HG02623 (cell line): ENCODE measurements around the gene CAMP.

Experiments
- ATAC-seq: cut with Tn5 transposase; IDR thresholded peaks from one replicate; pipeline ENCODE4 v1.9.1; 2021; ENCODE audit warnings: moderate library complexity; ENCODE audit not compliant: unreplicated experiment

CAMP gene

DNA sequence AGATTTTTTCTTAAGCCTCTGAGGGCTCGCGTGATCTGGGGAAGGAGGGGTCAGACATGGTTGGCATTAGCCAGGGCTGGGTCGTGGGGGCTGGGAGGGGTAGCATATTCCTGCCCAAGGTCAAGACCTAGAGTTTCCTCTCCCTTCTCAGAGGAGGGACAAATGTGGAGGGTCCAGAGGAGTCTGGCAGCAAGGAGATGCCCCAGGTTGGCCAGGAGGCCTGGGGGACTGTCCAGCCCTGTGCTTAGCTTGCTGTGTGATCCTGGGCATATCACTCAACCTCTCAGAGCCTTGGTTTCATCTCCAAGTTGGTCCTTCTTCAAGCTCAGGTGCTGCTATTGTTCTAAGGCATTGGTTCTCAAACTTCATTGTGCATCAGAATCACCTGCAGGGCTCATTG, 9.1 kb upstream of the CAMP start:
- no peak for ATAC-seq

DNA sequence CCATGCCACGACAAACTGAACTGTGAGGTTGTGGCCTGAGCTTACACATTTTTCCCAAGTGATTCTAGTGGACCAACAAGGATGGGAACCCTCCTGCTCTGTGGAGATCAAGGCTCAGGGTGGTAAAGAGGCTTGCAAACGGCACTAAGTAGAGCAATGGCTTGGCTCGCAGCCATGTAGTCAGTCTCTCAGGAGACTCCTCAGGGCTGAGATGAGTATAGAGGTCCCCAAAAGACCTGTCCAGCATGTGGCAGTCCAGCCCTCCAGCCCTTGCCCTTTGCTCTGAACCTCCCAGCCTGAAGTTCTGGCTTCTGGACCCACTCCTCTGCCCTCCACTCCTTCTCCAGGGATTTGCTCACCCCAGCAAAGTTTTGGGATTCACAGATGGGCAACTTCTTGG, 8.3 kb upstream of the CAMP start:
- no peak for ATAC-seq

DNA sequence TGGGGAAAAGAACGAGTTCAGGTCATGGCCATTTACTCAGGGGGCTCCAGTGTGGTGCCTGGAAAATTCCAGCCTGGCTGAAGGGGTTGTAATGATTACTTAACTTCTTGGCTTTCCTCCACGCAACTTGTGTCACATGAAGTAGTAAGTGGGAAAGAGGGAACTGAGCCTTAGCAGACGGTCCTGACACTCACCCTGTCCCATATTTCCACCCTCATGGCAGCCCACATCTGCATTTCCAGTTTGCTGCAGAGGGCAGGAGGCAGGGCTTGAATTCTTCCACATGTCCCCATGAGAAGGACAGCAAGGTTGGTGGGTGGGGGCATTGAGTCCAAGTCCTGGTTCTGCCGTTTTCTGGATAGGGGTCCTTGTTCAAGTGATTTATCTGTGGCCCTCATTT, 7.8 kb upstream of the CAMP start:
- no peak for ATAC-seq

DNA sequence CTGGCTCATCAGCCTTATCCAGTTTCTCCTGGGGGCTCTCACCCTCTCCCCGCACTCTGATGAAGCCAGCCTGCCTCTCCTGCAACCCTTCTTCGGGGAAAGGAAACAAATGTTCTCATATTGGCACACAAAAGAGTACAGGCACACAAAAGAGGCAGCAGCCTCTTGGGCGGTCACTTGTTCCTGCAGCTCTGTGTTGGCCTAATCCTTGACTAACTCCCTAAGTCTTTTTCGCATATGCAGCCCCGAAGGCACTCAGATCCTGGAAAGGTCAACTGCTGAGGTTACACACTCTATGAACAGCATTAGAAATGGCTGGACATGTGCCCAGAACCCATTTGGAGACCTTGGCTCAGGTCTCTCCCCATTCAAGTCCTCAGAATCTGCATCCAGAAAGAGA, 7.4 kb upstream of the CAMP start:
- no peak for ATAC-seq

DNA sequence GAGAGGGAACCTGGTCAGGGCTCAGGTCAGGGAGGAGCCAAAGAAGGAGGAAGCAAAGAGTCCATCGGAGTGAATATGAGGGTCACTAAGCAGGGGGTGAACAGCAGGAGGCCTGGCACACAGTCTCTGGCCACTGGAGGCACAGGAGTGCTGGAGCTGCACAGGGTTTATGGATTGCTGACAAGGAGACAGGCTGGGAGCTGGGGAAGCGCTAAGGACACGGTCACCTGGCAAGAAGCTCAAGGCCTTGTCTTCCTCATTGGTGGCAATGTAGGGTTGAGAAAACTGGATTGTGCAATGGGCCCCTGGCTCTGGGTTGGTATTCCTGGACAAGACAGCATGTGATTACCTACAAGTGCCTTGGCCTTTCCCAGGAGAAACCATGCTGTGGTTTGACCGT, 5.8 kb upstream of the CAMP start:
- ATAC-seq = no peak

DNA sequence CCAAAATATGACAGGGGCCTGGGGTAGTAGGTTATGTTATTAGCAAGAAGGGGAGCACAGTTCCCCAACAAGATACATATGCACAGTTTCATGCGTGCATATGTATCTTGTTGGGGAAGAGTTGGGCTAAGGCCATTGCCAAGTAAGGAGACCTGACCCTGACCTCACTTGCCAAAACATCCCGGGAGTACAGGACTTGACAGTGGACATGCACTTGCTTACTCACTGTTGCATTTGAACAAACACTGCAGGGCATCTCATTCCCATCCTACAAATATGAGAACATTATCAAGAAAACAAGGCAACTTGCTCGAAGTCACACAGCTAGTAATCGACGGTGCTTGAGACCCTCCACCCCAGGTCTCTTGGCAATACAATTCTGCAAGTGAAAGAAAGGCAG, 4.8 kb upstream of the CAMP start:
- no peak for ATAC-seq

DNA sequence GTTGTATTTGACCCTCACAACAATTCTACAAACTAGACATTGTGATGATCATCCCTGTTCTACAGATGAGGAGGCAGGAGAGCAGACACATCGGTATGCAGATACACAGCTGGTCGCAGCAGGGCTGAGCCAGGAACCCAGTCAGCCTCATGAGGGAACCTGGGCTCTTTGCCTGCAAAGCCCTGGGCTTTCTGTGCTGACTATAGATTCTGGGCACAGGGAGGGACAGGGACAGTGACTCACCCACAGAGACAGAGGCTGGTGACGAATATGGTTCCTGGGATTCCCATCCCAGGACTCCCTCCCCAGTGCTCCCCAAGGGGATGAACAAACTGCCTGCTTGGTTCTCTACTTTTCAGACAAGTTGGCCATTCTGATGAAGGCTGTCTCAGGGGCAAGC, 3.8 kb upstream of the CAMP start:
- ATAC-seq = no peak

DNA sequence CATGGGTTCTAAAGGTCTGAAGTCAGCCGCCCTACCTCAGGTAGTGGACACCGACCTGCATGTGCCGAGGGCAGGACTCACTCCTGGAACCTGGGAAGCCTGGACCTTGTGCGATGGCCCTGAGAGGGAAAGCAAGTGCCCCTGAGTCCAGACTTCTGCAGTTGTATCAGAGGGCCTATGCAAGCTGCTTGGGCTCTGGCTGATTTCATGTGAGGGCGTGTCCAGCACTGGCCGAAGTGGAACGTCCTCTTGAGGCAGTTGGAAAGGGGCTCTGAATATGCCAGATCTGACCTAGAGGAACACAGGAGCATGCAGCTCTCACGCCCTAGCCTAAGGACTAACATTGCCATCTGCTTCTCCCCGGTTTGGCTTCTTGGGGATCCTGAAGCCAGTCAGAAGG, 2.5 kb upstream of the CAMP start:
- no peak for ATAC-seq

DNA sequence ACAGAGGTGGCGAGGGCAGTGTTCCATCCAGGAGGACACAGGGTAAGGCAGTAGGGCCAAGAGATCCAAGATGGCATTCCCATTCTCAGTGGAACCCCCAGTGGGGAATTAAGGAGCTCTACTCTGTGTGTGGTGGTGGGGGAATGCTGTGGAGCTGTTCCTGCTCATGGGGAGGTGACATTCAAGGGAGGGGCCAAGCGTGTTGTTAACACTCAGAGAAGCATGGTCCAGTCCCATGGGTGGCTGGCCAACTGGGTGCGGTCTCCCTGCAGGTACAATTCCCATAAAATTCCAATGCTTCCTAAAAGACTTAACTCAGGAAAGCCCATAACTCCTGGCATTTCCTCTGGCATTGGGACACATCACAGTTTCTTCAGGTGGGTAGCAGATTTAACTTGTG, 2.3 kb downstream of the CAMP start:
- ATAC-seq = no peak

DNA sequence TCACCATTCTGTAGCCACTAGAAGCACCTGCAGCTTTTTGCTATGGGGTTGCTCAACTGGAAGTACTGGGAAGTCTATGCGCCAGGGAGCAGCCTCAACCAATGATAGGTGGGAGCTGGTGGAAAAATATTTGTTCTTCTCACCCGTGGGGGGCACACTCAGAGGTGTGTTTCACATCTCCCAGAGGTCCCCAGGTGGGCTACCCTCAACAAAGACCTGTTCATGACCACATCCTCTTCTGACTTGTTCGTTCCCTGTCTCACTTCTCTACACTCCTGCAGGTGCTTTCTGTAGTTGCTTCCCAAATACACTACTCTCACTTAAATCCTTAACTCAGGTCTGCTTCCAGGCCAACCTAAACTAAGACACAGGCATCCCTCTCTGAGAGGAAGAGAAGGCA, 3.6 kb downstream of the CAMP start:
- no peak for ATAC-seq

DNA sequence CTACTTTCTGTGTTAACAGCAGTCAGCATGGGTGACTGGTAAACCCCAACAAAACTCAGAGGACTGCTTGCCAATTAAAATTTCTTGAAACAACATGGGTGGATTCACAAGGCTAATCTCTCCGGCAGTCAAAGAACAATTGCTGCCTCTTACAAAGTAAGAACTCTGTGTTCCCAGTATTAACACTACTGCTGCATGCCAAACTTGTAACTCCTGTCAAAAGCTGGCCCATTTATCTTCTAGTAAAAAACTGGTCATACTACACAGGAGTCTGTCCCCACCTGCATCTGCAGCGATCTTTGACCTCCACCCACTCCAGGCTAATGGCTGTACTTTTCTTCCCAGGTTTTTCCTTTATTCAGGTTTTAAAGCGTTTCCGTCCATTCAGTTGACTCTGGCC, 8.9 kb downstream of the CAMP start:
- no peak for ATAC-seq

DNA sequence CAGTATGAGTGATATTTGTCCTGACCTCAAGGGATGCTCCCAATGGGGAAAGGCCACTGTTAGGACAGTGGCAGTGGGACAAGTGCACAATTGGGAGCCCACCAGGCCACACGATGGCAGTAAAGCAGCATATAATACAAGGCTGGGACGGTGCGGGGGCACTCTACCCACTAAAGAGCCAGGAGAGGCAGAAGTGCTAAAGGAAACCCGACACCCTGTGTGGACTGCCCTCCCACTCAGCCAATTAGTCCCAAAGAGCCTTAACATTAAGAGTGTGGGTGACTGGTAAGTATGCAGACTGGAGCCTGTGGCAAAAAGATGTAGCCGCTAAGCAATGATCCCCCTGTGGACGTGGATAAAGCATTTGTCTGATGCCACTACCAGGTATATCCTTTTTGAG, 9.4 kb downstream of the CAMP start:
- ATAC-seq = peak; percentile 40

DNA sequence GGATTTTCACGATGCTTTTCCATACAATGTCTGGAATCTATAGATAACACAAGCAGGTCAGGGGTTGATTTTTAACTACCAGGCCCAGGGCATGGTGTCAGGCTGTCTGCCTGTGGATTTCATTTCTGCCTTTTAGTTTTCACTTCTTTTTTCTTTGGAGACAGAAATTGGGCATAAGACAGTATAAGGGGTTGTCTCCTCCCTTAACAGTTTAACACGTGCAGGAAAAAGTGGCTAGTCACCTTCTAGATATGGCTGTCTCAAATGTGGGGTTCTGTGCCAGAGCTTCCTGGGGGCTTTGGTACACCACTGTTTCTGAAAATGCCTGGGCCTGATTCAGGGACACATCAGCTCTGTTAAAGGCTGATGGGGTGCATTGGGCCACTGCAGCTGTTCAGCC, 10.2 kb downstream of the CAMP start:
- no peak for ATAC-seq

DNA sequence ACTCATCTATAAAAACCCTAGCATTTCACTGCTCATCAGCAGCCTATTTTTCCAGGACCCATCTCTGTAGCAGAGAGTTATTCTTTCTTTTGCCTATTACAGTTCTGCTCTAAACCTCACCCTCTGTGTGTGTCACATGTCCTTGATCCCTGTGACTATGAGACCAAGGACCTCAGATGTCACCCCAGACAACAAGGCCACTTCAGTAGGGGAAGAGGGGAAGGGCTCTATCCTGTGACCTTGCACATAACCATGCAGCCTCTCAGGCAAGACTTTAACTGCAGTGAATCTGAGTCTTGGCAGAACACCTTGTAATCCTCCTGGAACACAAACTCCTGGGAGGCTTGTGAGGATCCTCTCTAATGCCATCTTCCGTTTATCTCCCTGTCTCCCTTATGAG, 13.2 kb downstream of the CAMP start:
- ATAC-seq = no peak

DNA sequence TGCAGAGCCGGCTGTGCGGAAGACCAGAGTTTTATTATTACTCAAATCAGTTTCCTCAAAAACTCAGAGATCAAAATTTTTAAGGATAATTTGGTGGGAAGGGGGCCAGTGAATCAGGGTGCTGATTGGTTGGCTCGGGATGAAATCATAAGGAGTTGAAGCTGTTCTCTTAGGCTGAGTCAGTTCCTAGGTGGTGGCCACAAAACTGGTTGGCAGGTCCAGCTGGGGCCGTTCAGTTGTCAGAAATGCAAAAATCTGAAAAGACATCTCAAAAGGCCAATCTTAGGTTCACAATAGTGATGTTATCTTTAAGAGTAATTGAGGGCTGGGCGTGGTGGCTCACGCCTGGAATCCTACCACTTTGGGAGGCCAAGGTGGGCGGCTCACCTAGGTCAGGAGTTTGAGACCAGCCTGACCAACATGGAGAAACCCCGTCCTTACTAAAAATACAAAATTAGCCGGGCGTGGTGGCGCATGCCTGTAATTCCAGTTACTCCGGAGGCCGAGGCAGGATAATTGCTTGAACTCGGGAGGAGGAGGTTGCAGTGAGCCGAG, 15.3 kb downstream of the CAMP start:
- no peak for ATAC-seq

DNA sequence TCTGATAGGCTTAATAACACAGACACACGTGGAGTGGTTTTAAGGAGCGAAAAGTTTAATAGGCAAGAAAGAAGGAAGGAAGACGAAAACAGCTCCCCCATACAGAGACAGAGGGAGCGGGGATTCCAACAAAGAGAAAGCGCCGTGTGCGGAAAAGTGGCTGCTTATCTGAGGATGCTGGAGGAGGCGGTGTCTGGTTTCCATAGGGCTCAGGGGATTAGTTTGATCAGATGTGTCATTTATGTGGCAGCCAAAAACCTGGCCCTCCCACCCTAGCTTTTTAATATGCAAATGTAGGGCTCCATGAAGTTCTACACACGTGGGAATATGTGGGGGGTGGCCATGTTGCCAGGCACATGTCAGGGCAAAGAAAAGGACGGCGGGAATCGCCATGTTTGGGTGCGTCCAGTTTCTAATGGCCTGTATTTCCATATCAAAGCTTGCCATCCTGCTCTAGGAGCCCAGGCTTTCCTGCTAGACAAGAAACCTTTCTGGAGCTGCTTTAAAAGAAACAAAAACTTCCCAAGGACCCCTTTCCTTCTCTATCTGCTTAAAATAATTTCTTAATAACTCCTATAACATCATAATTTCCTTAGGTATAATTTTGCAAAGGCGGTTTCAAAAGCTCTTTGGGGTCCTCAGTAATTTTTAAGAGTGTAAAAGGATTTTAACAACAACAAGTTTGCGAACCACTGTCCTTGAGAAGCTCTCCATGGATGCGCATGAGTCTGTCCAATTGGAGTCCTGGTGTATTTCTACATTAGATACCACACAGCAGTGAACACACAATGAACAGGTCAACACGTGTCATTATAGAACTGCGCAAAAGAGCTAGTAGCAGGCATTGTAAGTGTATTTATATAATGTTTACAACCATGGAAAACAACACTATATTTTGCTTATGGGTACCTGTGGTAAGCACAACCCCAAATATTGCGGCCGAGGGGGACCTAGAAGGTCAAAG, 17.0 kb downstream of the CAMP start:
- ATAC-seq = no peak

DNA sequence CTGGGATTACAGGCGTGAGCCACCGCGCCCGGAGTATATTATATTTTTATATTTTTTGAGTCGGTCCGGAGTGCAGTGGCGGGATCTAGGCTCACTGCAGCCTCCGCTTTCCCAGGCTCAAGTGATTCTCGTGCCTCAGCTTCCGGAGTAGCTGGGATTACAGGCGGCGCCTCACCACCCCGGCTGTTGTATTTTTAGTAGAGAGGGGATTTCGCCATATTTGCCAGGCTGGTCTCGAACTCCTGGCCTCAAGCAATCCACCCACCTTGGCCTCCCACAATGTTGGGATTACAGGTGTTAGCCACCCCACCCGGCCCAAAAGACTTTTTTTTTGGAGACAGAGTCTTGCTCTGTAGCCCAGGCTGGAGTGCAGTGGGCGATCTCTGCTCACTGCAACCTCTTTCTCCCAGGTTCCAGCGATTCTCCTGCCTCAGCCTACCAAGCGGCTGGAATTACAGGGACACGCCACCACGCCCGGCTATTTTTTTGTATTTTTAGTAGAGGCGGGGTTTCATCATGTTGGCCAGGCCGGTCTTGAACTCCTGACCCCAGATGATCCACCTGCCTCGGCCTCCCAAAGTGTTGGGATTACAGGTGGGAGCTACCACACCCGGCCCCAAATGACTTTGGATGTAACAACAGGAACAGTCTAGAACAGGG, 18.6 kb downstream of the CAMP start:
- ATAC-seq = no peak

DNA sequence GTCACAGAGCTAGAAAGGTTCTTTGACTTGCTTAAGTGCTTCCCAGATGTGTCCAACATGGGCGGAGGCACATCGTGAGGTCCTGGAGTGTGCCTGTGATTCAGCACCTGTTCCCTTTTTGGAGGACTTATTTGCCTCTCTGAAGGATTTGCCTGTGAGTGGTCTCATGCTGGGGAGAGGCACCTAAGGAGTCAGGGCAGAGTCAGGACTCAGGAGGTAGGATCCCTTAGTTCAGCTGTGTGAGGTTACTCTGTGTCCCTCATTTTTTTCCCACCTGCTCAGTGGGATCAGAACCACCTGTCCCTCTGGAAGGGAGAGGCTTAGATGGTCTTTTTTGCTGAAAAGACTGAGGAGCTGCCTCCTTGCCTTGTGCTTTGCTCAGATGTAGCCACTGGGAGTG, 20.6 kb downstream of the CAMP start:
- ATAC-seq = no peak

DNA sequence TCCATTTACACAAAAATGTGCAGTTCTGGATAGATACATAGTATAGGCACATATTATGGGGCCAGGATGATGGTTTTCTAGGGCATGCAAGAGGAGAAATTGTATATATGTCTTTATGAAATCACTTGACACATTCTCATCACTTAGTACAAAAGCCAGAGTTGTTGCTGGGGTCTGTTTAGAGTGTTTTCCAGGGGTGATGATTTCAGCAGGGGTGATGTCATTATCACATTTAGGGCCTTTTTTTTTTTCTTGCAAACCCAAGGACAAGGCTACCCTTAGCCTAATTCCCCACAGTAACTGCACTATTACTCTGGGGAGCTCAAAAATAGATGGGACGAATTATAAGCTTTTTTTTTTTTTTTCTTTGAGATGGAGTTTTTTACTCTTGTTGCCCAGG, 21.2 kb downstream of the CAMP start:
- no peak for ATAC-seq

DNA sequence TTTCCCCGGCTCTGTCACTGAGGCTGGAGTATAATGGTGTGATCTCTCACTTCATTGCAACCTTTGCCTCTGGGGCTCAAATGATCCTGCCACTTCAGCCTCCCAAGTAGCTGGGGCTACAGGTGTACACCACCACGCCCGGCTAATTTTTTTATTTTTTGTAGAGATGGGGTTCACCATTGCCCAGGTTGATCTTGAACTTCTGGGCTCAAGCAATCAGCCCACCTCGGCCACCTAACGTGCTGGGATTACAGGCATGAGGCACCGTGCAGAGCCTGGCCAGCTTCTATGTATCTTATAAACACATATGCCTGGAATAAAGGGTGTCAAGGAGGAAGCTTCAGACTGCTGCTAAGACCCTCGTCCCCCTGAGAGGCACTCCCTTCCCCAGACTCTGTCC, 21.8 kb downstream of the CAMP start:
- ATAC-seq = no peak

DNA sequence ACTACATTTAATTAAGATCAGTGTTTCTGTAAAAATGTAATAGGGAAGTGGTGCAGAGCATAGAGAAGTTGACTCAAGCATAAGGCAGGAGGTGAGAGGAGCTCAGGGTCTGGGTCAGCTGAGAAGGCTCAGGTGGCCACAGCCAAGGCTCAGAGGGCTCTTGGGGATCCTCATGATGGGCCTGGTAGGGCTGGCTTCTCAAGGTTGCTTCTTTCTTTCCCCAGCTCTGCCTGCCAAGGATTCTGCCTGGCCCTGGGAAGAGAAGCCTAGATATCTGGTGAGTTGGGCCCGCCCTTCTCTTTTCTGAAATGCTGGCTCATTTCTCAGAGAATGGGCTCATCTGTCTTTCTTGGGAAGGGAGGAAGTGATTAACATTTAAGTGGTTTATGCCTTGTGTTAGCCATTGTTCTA, 24.1 kb downstream of the CAMP start:
- no peak for ATAC-seq
